GM23338 (cell line): ENCODE data around the gene RMDN3. TPM values are rescaled to one million over a fixed set of nuclear protein-coding genes. Genes with fewer than 3 reads are reported as not detected.
A peak's percentile ranks its signal among the peaks of the same experiment; 100 is the strongest.

Experiments
- ATAC-seq: fragments of 200-7000 bp; cut with Tn5 transposase; 3 replicates; pipeline ENCODE4 v1.9.1; 2020
- DNase-seq: peaks from one replicate; pipeline ENCODE4 v3.0.0-alpha.2; 2015; ENCODE audit warnings: low spot score
- H2AFZ ChIP-seq: fragments of 200-600 bp; sonication (generic); 2 replicates; pipeline ENCODE4 v1.8.0; 2016; ENCODE audit warnings: antibody characterized with exemption, mild to moderate bottlenecking, moderate library complexity
- H3F3A ChIP-seq: fragments of 200-600 bp; sonication (generic); replicated peaks from 2 replicates; pipeline ENCODE4 v1.8.0; 2017; ENCODE audit warnings: antibody characterized with exemption, mixed run types, low read depth
- H3K27ac ChIP-seq: fragments of 200-600 bp; sonication (generic); 2 replicates; pipeline ENCODE4 v1.6.1; 2016; ENCODE audit warnings: low read depth
- H3K27me3 ChIP-seq: fragments of 200-600 bp; sonication (generic); 2 replicates; pipeline ENCODE4 v1.8.0; 2016; ENCODE audit warnings: mild to moderate bottlenecking, mixed run types, moderate library complexity; ENCODE audit not compliant: insufficient read depth
- H3K36me3 ChIP-seq: fragments of 200-600 bp; sonication (generic); 2 replicates; pipeline ENCODE4 v1.8.0; 2016; ENCODE audit warnings: mild to moderate bottlenecking; ENCODE audit not compliant: insufficient read depth
- H3K4me1 ChIP-seq: fragments of 200-600 bp; sonication (generic); 2 replicates; pipeline ENCODE4 v1.8.0; 2016; ENCODE audit warnings: mild to moderate bottlenecking, moderate library complexity; ENCODE audit not compliant: insufficient read depth
- H3K4me2 ChIP-seq: fragments of 200-600 bp; sonication (generic); 2 replicates; pipeline ENCODE4 v1.7.1; 2017; ENCODE audit warnings: mixed run types
- H3K4me3 ChIP-seq: fragments of 200-600 bp; sonication (generic); 2 replicates; pipeline ENCODE4 v1.6.1; 2016; ENCODE audit warnings: mixed run types
- H3K79me2 ChIP-seq: fragments of 200-600 bp; sonication (generic); replicated peaks from 2 replicates; pipeline ENCODE4 v1.8.0; 2017; ENCODE audit warnings: mild to moderate bottlenecking; ENCODE audit not compliant: insufficient read depth
- H3K9me2 ChIP-seq: fragments of 200-600 bp; sonication (generic); 2 replicates; pipeline ENCODE4 v1.8.0; 2017; ENCODE audit not compliant: insufficient read depth
- H4K20me1 ChIP-seq: fragments of 200-600 bp; sonication (generic); replicated peaks from 2 replicates; pipeline ENCODE4 v1.8.0; 2017; ENCODE audit warnings: mild to moderate bottlenecking; ENCODE audit not compliant: insufficient read depth
- H3K27ac Mint-ChIP-seq: 2 replicates; pipeline ENCODE4 v1.8.0; 2020; ENCODE audit warnings: inconsistent platforms, mild to moderate bottlenecking, moderate library complexity, mixed read lengths
- H3K27me3 Mint-ChIP-seq: 3 replicates; pipeline ENCODE4 v1.8.0; 2022; ENCODE audit warnings: low read depth, mild to moderate bottlenecking, moderate library complexity, mixed read lengths, inconsistent platforms; ENCODE audit not compliant: insufficient read depth, poor library complexity
- H3K36me3 Mint-ChIP-seq: 3 replicates; pipeline ENCODE4 v1.8.0; 2021; ENCODE audit warnings: low read depth, mild to moderate bottlenecking, inconsistent platforms, moderate library complexity, mixed read lengths
- H3K4me1 Mint-ChIP-seq: 3 replicates; pipeline ENCODE4 v1.8.0; 2020; ENCODE audit warnings: mild to moderate bottlenecking, inconsistent platforms, mixed read lengths
- H3K4me3 Mint-ChIP-seq: 3 replicates; pipeline ENCODE4 v1.8.0; 2021; ENCODE audit warnings: moderate library complexity, mild to moderate bottlenecking, inconsistent platforms, mixed read lengths
- H3K9me3 Mint-ChIP-seq: 3 replicates; pipeline ENCODE4 v1.8.0; 2020; ENCODE audit warnings: moderate library complexity, mild to moderate bottlenecking, inconsistent platforms, mixed read lengths
- CREB1 ChIP-seq: fragments of 250-450 bp; sonication (Bioruptor Pico); IDR thresholded peaks from 2 replicates; pipeline ENCODE4 v1.5.0; 2020; ENCODE audit warnings: low read depth, mild to moderate bottlenecking, moderate library complexity
- EZH2 ChIP-seq: fragments of 200-600 bp; sonication (generic); IDR thresholded peaks from one replicate; pipeline ENCODE4 v1.8.0; 2017; ENCODE audit warnings: antibody characterized with exemption, mild to moderate bottlenecking, low read depth; ENCODE audit not compliant: unreplicated experiment
- EZH2phosphoT487 ChIP-seq: fragments of 200-600 bp; sonication (generic); IDR thresholded peaks from one replicate; pipeline ENCODE4 v1.8.1; 2018; ENCODE audit warnings: antibody characterized with exemption; ENCODE audit not compliant: unreplicated experiment
- JUNB ChIP-seq: IDR thresholded peaks from one replicate; pipeline ENCODE4 v1.6.1; 2016; ENCODE audit warnings: antibody characterized with exemption; ENCODE audit not compliant: unreplicated experiment
- NANOG ChIP-seq: IDR thresholded peaks from 2 replicates; pipeline ENCODE4 v1.6.1; 2016; ENCODE audit warnings: antibody characterized with exemption, borderline replicate concordance
- POLR2AphosphoS5 ChIP-seq: IDR thresholded peaks from 2 replicates; pipeline ENCODE4 v1.6.1; 2016; ENCODE audit warnings: antibody characterized with exemption, low read depth
- STAT1 ChIP-seq: IDR thresholded peaks from one replicate; pipeline ENCODE4 v1.6.1; 2016; ENCODE audit warnings: antibody characterized with exemption; ENCODE audit not compliant: unreplicated experiment
- ZNF114 ChIP-seq: fragments of 250-450 bp; sonication (Bioruptor Pico); IDR thresholded peaks from 2 replicates; pipeline ENCODE4 v1.5.0; 2020; ENCODE audit warnings: mild to moderate bottlenecking, moderate library complexity
- ZNF331 ChIP-seq: fragments of 250-450 bp; sonication (Bioruptor Pico); IDR thresholded peaks from 2 replicates; pipeline ENCODE4 v1.5.0; 2020; ENCODE audit warnings: low read depth, mild to moderate bottlenecking, moderate library complexity
- ZNF462 ChIP-seq: fragments of 250-450 bp; sonication (Bioruptor Pico); IDR thresholded peaks from 2 replicates; pipeline ENCODE4 v1.5.0; 2020; ENCODE audit warnings: mild to moderate bottlenecking, moderate library complexity
- polyA plus RNA-seq: library from polyadenylated mRNA; unstranded; fragments of >200 nt; fragmentation: Nextera tagmentation; extraction: Ambion mirVana; gene quantifications from 2 replicates; pipeline ENCODE4 v1.2.1, GENCODE V29; 2016
- total RNA-seq: library from RNA; depleted of rRNA; stranded (reverse); fragments of >200 nt; shearing (Covaris generic); gene quantifications from 2 replicates; pipeline ENCODE4 v1.2.3, GENCODE V29; 2014
- TF ChIP-seq, protein P1 (sequence below): IDR thresholded peaks from 2 replicates; pipeline ENCODE4 v1.6.1; 2016; ENCODE audit warnings: antibody characterized with exemption
- TF ChIP-seq, protein P2 (sequence below), 2 experiments: fragments of 200-600 bp in 1 of 2; sonication (generic) in 1 of 2; conservative IDR thresholded peaks; 2 replicates each; pipeline versions ENCODE4 v1.5.1 to v1.6.1; 2016 to 2017; ENCODE audit warnings: antibody characterized with exemption in 2 of 2, low read depth in 2 of 2, mild to moderate bottlenecking in 2 of 2, moderate library complexity in 1 of 2
- TF ChIP-seq, protein P3 (sequence below): IDR thresholded peaks from one replicate; pipeline ENCODE4 v1.6.1; 2018; ENCODE audit warnings: antibody characterized with exemption; ENCODE audit not compliant: unreplicated experiment

RMDN3 gene
- total and polyA plus RNA-seq, 2 experiments from 2014 or later = 15.6 to 17.0 TPM

DNA sequence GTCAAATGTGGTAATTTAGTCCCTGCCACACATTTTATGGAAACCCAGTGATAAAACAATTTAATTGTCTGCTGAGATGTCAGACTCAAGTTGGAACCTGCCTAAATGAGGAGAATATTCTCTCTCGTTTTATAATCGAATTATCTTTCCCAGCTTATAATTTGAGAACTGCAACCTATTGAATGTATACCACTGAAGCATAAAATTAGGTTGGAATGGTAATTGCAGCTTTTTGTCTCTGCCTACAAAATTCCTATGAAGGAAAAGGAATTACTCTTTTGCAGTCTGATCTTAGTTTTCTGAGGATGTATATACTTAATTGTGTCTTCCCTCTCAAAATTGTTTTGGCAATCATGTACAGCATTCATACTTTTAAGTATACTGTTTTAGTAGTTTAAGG is 31.1 kb downstream of the RMDN3 start:
- Histone ChIP-seq H3K27ac (no peak overlapping the region), H3K27me3 (no peaks in the 10 kb centered on the region), H4K20me1 (no peaks in the 10 kb centered on the region; the same call in 1 of the 2 replicates), H3K9me2 (no peaks in the 10 kb centered on the region), H3F3A (no peaks in the 10 kb centered on the region), H3K4me1 (no peaks in the 10 kb centered on the region), H3K36me3 (peaks cover 35% of the 10 kb centered on the region; the same call in 1 of the 2 replicates), H3K4me2 (no peak overlapping the region), H3K4me3 (no peak overlapping the region), H3K79me2 (no peaks in the 10 kb centered on the region), H2AFZ (no peak overlapping the region)
- ATAC-seq (no peak), DNase-seq (no peak)
- no peaks in the 10 kb centered on the region for H3K9me3 Mint-ChIP-seq
- H3K4me1 Mint-ChIP-seq = no peaks in the 10 kb centered on the region
- TF ChIP-seq ZNF114 (CRISPR knock-in tag) (no peak), EZH2 (no peak), POLR2AphosphoS5 (no peak), STAT1 (no peak), NANOG (no peak), EZH2phosphoT487 (no peak), JUNB (no peak), ZNF462 (no peak), ZNF331 (CRISPR knock-in tag) (no peak), CREB1 (CRISPR knock-in tag) (no peak)
- TF ChIP-seq, protein P1, sequence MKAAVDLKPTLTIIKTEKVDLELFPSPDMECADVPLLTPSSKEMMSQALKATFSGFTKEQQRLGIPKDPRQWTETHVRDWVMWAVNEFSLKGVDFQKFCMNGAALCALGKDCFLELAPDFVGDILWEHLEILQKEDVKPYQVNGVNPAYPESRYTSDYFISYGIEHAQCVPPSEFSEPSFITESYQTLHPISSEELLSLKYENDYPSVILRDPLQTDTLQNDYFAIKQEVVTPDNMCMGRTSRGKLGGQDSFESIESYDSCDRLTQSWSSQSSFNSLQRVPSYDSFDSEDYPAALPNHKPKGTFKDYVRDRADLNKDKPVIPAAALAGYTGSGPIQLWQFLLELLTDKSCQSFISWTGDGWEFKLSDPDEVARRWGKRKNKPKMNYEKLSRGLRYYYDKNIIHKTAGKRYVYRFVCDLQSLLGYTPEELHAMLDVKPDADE = no peak
- TF ChIP-seq, protein P2, sequence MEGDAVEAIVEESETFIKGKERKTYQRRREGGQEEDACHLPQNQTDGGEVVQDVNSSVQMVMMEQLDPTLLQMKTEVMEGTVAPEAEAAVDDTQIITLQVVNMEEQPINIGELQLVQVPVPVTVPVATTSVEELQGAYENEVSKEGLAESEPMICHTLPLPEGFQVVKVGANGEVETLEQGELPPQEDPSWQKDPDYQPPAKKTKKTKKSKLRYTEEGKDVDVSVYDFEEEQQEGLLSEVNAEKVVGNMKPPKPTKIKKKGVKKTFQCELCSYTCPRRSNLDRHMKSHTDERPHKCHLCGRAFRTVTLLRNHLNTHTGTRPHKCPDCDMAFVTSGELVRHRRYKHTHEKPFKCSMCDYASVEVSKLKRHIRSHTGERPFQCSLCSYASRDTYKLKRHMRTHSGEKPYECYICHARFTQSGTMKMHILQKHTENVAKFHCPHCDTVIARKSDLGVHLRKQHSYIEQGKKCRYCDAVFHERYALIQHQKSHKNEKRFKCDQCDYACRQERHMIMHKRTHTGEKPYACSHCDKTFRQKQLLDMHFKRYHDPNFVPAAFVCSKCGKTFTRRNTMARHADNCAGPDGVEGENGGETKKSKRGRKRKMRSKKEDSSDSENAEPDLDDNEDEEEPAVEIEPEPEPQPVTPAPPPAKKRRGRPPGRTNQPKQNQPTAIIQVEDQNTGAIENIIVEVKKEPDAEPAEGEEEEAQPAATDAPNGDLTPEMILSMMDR (conservative IDR thresholded peaks at IDR 0.05; ENCODE audit: low read depth in 2 of 2) = no peak
- TF ChIP-seq, protein P3, sequence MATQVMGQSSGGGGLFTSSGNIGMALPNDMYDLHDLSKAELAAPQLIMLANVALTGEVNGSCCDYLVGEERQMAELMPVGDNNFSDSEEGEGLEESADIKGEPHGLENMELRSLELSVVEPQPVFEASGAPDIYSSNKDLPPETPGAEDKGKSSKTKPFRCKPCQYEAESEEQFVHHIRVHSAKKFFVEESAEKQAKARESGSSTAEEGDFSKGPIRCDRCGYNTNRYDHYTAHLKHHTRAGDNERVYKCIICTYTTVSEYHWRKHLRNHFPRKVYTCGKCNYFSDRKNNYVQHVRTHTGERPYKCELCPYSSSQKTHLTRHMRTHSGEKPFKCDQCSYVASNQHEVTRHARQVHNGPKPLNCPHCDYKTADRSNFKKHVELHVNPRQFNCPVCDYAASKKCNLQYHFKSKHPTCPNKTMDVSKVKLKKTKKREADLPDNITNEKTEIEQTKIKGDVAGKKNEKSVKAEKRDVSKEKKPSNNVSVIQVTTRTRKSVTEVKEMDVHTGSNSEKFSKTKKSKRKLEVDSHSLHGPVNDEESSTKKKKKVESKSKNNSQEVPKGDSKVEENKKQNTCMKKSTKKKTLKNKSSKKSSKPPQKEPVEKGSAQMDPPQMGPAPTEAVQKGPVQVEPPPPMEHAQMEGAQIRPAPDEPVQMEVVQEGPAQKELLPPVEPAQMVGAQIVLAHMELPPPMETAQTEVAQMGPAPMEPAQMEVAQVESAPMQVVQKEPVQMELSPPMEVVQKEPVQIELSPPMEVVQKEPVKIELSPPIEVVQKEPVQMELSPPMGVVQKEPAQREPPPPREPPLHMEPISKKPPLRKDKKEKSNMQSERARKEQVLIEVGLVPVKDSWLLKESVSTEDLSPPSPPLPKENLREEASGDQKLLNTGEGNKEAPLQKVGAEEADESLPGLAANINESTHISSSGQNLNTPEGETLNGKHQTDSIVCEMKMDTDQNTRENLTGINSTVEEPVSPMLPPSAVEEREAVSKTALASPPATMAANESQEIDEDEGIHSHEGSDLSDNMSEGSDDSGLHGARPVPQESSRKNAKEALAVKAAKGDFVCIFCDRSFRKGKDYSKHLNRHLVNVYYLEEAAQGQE = no peak
- peak overlapping the region; percentile 60 for H3K27ac Mint-ChIP-seq
- peaks cover 37% of the 10 kb centered on the region for H3K36me3 Mint-ChIP-seq
- no peak overlapping the region for H3K4me3 Mint-ChIP-seq
- H3K27me3 Mint-ChIP-seq = no peaks in the 10 kb centered on the region
